Measurements from ENCODE around the gene TMEM109.
A peak's percentile ranks its signal among the peaks of the same experiment; 100 is the strongest.

The TMEM109 gene

GRCh38 chr11:60869451-60869825, 44.5 kb upstream of the TMEM109 start:
- DNase-seq (ENCODE audit: low read depth in 2 of 2) = no peak
- no peak for TF ChIP-seq CTCF (IDR thresholded peaks at IDR 0.05; ENCODE audit: low read depth, low read length)
- no peak overlapping the region for H3K4me3 ChIP-seq (replicated peaks in 1 of 2; ENCODE audit: low read depth in 2 of 2, low read length in 2 of 2)

- H3K4me3 ChIP-seq (replicated peaks in 1 of 2; ENCODE audit: low read depth in 2 of 2, low read length in 2 of 2) = no peak overlapping the region
- no peak for DNase-seq (ENCODE audit: low read depth in 2 of 2)
- TF ChIP-seq CTCF (IDR thresholded peaks at IDR 0.05; ENCODE audit: low read depth, low read length) = no peak
Measured at GRCh38 chr11:60870276-60870675, 43.7 kb upstream of the TMEM109 start.

GRCh38 chr11:60870733-60871377, 43.1 kb upstream of the TMEM109 start:
- TF ChIP-seq CTCF (IDR thresholded peaks at IDR 0.05; ENCODE audit: low read depth, low read length) = no peak
- no peak for DNase-seq (ENCODE audit: low read depth in 2 of 2)
- no peak overlapping the region for H3K4me3 ChIP-seq (replicated peaks in 1 of 2; ENCODE audit: low read depth in 2 of 2, low read length in 2 of 2)

GRCh38 chr11:60871378-60872061, 42.4 kb upstream of the TMEM109 start:
- H3K4me3 ChIP-seq (replicated peaks in 1 of 2; ENCODE audit: low read depth in 2 of 2, low read length in 2 of 2) = no peak overlapping the region
- peak; percentile 49 for TF ChIP-seq CTCF (IDR thresholded peaks at IDR 0.05; ENCODE audit: low read depth, low read length)
- DNase-seq (ENCODE audit: low read depth in 2 of 2) = peak; percentile 64 to 71

- H3K4me3 ChIP-seq (replicated peaks in 1 of 2; ENCODE audit: low read depth in 2 of 2, low read length in 2 of 2) = no peak overlapping the region
- no peak for TF ChIP-seq CTCF (IDR thresholded peaks at IDR 0.05; ENCODE audit: low read depth, low read length)
- peak; percentile 89 to 93 for DNase-seq (ENCODE audit: low read depth in 2 of 2)
Measured at GRCh38 chr11:60872124-60872960, 41.6 kb upstream of the TMEM109 start.

GRCh38 chr11:60872961-60873524, 40.9 kb upstream of the TMEM109 start:
- no peak for TF ChIP-seq CTCF (IDR thresholded peaks at IDR 0.05; ENCODE audit: low read depth, low read length)
- peak; percentile 90 to 96 for DNase-seq (ENCODE audit: low read depth in 2 of 2)
- H3K4me3 ChIP-seq (replicated peaks in 1 of 2; ENCODE audit: low read depth in 2 of 2, low read length in 2 of 2) = peak overlapping the region in 1 of 2 donors; percentile 27
